RWPE2 (cell line): ENCODE results near the gene AKAP8L.

ENCODE experiments used
- ATAC-seq: fragments of 200-7000 bp; cut with Tn5 transposase; 3 replicates; pipeline ENCODE4 v1.9.1; 2021; ENCODE audit warnings: low read depth
- DNase-seq: peaks from one replicate; pipeline ENCODE4 v3.0.0-alpha.2; 2020; ENCODE audit warnings: low spot score
- H3K27ac ChIP-seq: fragments of 450-650 bp; 2 replicates; pipeline ENCODE4 v1.5.1; 2017; ENCODE audit warnings: mild to moderate bottlenecking; ENCODE audit not compliant: poor library complexity, severe bottlenecking
- H3K27me3 ChIP-seq: fragments of 250-450 bp; sonication (Bioruptor Pico); 2 replicates; pipeline ENCODE4 v1.5.1; 2021; ENCODE audit warnings: mild to moderate bottlenecking, moderate library complexity; ENCODE audit not compliant: insufficient read depth, poor library complexity, severe bottlenecking
- H3K36me3 ChIP-seq: fragments of 250-450 bp; sonication (Bioruptor Pico); 2 replicates; pipeline ENCODE4 v1.5.1; 2020; ENCODE audit warnings: low read depth, mild to moderate bottlenecking, moderate library complexity
- H3K4me1 ChIP-seq: fragments of 250-450 bp; sonication (Bioruptor Pico); 2 replicates; pipeline ENCODE4 v1.5.1; 2021; ENCODE audit warnings: mild to moderate bottlenecking, moderate library complexity; ENCODE audit not compliant: insufficient read depth, poor library complexity, severe bottlenecking
- H3K4me3 ChIP-seq: fragments of 250-450 bp; sonication (Bioruptor Pico); 2 replicates; pipeline ENCODE4 v1.5.1; 2021; ENCODE audit warnings: mild to moderate bottlenecking, moderate library complexity; ENCODE audit not compliant: severe bottlenecking
- H3K9me3 ChIP-seq: fragments of 250-450 bp; sonication (Bioruptor Pico); 2 replicates; pipeline ENCODE4 v1.5.1; 2021; ENCODE audit warnings: mild to moderate bottlenecking, moderate library complexity; ENCODE audit not compliant: severe bottlenecking
- CTCF ChIP-seq: fragments of 450-650 bp; IDR thresholded peaks from one replicate; pipeline ENCODE4 v1.5.1; 2017; ENCODE audit warnings: mild to moderate bottlenecking, moderate library complexity; ENCODE audit not compliant: poor library complexity, severe bottlenecking

Gene AKAP8L

GRCh38 chr19:15444505-15445226 lies 25.9 kb upstream of the AKAP8L start:
- no peak for DNase-seq
- Histone ChIP-seq H3K27me3 (no peaks in the 10 kb centered on the region), H3K4me1 (no peaks in the 10 kb centered on the region), H3K9me3 (no peaks in the 10 kb centered on the region), H3K4me3 (no peak overlapping the region), H3K36me3 (no peaks in the 10 kb centered on the region), H3K27ac (no peak overlapping the region)
- no peak for TF ChIP-seq CTCF
- no peak for ATAC-seq

GRCh38 chr19:15443838-15444237 lies 25.1 kb upstream of the AKAP8L start:
- ATAC-seq = no peak
- Histone ChIP-seq H3K4me1 (no peaks in the 10 kb centered on the region), H3K27ac (no peak overlapping the region), H3K4me3 (no peak overlapping the region), H3K27me3 (no peaks in the 10 kb centered on the region), H3K9me3 (no peaks in the 10 kb centered on the region), H3K36me3 (no peaks in the 10 kb centered on the region)
- DNase-seq = no peak
- no peak for TF ChIP-seq CTCF

- no peaks in the 10 kb centered on the region for H3K27me3 ChIP-seq
- H3K9me3 ChIP-seq = no peaks in the 10 kb centered on the region
- DNase-seq (no peak), ATAC-seq (no peak)
- no peak overlapping the region for H3K27ac ChIP-seq
- no peaks in the 10 kb centered on the region for H3K4me1 ChIP-seq
- H3K36me3 ChIP-seq = no peaks in the 10 kb centered on the region
- no peak overlapping the region for H3K4me3 ChIP-seq
- TF ChIP-seq CTCF = no peak
Measured at GRCh38 chr19:15443325-15443724, 24.5 kb upstream of the AKAP8L start.

- no peak for ATAC-seq
- TF ChIP-seq CTCF = no peak
- Histone ChIP-seq H3K4me1 (no peaks in the 10 kb centered on the region), H3K27me3 (no peaks in the 10 kb centered on the region), H3K36me3 (no peaks in the 10 kb centered on the region), H3K9me3 (no peaks in the 10 kb centered on the region), H3K4me3 (no peak overlapping the region), H3K27ac (no peak overlapping the region)
- DNase-seq = no peak
Measured at GRCh38 chr19:15442142-15442920, 23.5 kb upstream of the AKAP8L start.

GRCh38 chr19:15441317-15441716 lies 22.5 kb upstream of the AKAP8L start:
- Histone ChIP-seq H3K9me3 (no peaks in the 10 kb centered on the region), H3K27ac (no peak overlapping the region), H3K36me3 (no peaks in the 10 kb centered on the region), H3K27me3 (no peaks in the 10 kb centered on the region), H3K4me1 (no peaks in the 10 kb centered on the region), H3K4me3 (no peak overlapping the region)
- no peak for TF ChIP-seq CTCF
- ATAC-seq = no peak
- no peak for DNase-seq
